WTC11 (cell line): ENCODE results near the gene TBC1D21.

Experiments
- FOXJ3 ChIP-seq: sonication (generic); formaldehyde crosslinking; IDR thresholded peaks from 2 replicates; pipeline ENCODE4 v1.9.0; 2021; ENCODE audit warnings: missing genetic modification reagents, mild to moderate bottlenecking, borderline replicate concordance
- NR1H2 ChIP-seq: sonication (generic); formaldehyde crosslinking; IDR thresholded peaks from 2 replicates; pipeline ENCODE4 v1.9.0; 2021; ENCODE audit warnings: mild to moderate bottlenecking, moderate library complexity, missing genetic modification reagents
- TF ChIP-seq, protein P1 (sequence below): sonication (generic); formaldehyde crosslinking; conservative IDR thresholded peaks from 2 replicates; pipeline ENCODE4 v1.8.1; 2023; ENCODE audit warnings: mild to moderate bottlenecking, low read depth, missing genetic modification reagents, moderate library complexity
- TF ChIP-seq, protein P2 (sequence below): fragments of 200-600 bp; IDR thresholded peaks from 2 replicates; pipeline ENCODE4 v1.8.0; 2022; ENCODE audit warnings: antibody characterized with exemption
- TF ChIP-seq, protein P3 (sequence below): sonication (generic); formaldehyde crosslinking; IDR thresholded peaks from 2 replicates; pipeline ENCODE4 v1.8.1; 2022; ENCODE audit warnings: low read depth, mild to moderate bottlenecking, moderate library complexity, missing genetic modification reagents, borderline replicate concordance

DNA sequence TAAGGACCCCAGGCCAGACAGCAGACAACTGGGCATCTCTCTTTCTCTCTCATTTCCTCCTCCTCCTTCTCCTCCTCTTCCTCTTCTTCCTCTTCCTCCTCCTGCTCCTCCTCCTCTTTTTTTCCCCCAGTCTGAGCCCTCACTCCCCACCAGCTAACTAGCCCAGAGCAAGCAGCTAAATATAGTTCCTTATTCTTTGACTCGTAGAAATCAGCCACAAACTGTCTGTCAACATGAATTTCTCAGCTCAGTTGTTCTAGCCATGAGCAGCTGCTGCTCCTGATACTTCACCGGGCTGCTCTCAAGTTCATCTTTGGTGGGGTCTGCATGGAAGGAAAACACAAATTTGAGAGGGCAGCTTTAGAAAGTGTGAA lies 33.7 kb downstream of the TBC1D21 start:
- no peak for TF ChIP-seq FOXJ3
- TF ChIP-seq, protein P1, sequence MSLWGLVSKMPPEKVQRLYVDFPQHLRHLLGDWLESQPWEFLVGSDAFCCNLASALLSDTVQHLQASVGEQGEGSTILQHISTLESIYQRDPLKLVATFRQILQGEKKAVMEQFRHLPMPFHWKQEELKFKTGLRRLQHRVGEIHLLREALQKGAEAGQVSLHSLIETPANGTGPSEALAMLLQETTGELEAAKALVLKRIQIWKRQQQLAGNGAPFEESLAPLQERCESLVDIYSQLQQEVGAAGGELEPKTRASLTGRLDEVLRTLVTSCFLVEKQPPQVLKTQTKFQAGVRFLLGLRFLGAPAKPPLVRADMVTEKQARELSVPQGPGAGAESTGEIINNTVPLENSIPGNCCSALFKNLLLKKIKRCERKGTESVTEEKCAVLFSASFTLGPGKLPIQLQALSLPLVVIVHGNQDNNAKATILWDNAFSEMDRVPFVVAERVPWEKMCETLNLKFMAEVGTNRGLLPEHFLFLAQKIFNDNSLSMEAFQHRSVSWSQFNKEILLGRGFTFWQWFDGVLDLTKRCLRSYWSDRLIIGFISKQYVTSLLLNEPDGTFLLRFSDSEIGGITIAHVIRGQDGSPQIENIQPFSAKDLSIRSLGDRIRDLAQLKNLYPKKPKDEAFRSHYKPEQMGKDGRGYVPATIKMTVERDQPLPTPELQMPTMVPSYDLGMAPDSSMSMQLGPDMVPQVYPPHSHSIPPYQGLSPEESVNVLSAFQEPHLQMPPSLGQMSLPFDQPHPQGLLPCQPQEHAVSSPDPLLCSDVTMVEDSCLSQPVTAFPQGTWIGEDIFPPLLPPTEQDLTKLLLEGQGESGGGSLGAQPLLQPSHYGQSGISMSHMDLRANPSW (CRISPR knock-in tag), result no peak
- TF ChIP-seq, protein P2, sequence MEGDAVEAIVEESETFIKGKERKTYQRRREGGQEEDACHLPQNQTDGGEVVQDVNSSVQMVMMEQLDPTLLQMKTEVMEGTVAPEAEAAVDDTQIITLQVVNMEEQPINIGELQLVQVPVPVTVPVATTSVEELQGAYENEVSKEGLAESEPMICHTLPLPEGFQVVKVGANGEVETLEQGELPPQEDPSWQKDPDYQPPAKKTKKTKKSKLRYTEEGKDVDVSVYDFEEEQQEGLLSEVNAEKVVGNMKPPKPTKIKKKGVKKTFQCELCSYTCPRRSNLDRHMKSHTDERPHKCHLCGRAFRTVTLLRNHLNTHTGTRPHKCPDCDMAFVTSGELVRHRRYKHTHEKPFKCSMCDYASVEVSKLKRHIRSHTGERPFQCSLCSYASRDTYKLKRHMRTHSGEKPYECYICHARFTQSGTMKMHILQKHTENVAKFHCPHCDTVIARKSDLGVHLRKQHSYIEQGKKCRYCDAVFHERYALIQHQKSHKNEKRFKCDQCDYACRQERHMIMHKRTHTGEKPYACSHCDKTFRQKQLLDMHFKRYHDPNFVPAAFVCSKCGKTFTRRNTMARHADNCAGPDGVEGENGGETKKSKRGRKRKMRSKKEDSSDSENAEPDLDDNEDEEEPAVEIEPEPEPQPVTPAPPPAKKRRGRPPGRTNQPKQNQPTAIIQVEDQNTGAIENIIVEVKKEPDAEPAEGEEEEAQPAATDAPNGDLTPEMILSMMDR, result no peak
- TF ChIP-seq NR1H2 (CRISPR knock-in tag), result no peak
- TF ChIP-seq, protein P3, sequence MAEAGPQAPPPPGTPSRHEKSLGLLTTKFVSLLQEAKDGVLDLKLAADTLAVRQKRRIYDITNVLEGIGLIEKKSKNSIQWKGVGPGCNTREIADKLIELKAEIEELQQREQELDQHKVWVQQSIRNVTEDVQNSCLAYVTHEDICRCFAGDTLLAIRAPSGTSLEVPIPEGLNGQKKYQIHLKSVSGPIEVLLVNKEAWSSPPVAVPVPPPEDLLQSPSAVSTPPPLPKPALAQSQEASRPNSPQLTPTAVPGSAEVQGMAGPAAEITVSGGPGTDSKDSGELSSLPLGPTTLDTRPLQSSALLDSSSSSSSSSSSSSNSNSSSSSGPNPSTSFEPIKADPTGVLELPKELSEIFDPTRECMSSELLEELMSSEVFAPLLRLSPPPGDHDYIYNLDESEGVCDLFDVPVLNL (CRISPR knock-in tag), result no peak
